HepG2 (cell line): ENCODE data around the gene CACNA1I. TPM values are rescaled to one million over a fixed set of nuclear protein-coding genes. Genes with fewer than 3 reads are reported as not detected.

Experiments
- BHLHE40 ChIP-seq: IDR thresholded peaks from 2 replicates; pipeline ENCODE4 v1.6.1; 2011; ENCODE audit warnings: low read length, improper control_type of control experiment
- EEA1 ChIP-seq: sonication (generic); formaldehyde crosslinking; IDR thresholded peaks from 2 replicates; pipeline ENCODE4 v1.5.1; 2020; ENCODE audit warnings: mild to moderate bottlenecking, missing genetic modification reagents, borderline replicate concordance
- IRF9 ChIP-seq: sonication (generic); formaldehyde crosslinking; IDR thresholded peaks from 2 replicates; pipeline ENCODE4 v1.8.0; 2022; ENCODE audit warnings: missing genetic modification reagents, mild to moderate bottlenecking, borderline replicate concordance
- MBNL3 ChIP-seq: fragments of 250-450 bp; sonication (Bioruptor Pico); conservative IDR thresholded peaks from 2 replicates; pipeline ENCODE4 v1.8.0; 2022; ENCODE audit warnings: mild to moderate bottlenecking, inconsistent platforms
- NR2F6 ChIP-seq, 2 experiments: IDR thresholded peaks; 2 replicates each; pipeline ENCODE4 v1.6.1; 2016; ENCODE audit warnings: antibody characterized with exemption in 1 of 2, mild to moderate bottlenecking in 1 of 2
- POGK ChIP-seq: sonication (generic); formaldehyde crosslinking; conservative IDR thresholded peaks from 2 replicates; pipeline ENCODE4 v1.8.0; 2022; ENCODE audit warnings: mild to moderate bottlenecking, moderate library complexity, missing genetic modification reagents
- POLR2A ChIP-seq, 2 experiments: IDR thresholded peaks; 2 replicates each; pipeline ENCODE4 v1.6.1; 2011; ENCODE audit warnings: low read depth in 2 of 2, low read length in 2 of 2, mild to moderate bottlenecking in 1 of 2, moderate library complexity in 1 of 2; ENCODE audit not compliant: insufficient read depth in 1 of 2
- SCMH1 ChIP-seq: sonication (generic); formaldehyde crosslinking; IDR thresholded peaks from 2 replicates; pipeline ENCODE4 v1.9.0; 2021; ENCODE audit warnings: missing genetic modification reagents, mild to moderate bottlenecking, borderline replicate concordance
- SIN3A ChIP-seq: IDR thresholded peaks from 2 replicates; pipeline ENCODE4 v1.6.1; 2011; ENCODE audit warnings: low read depth, mild to moderate bottlenecking, control low read depth, low read length, borderline replicate concordance
- SNAI1 ChIP-seq: sonication (generic); formaldehyde crosslinking; IDR thresholded peaks from 2 replicates; pipeline ENCODE4 v1.5.0; 2020; ENCODE audit warnings: mild to moderate bottlenecking, missing genetic modification reagents, borderline replicate concordance
- SRY ChIP-seq: sonication (generic); formaldehyde crosslinking; IDR thresholded peaks from 2 replicates; pipeline ENCODE4 v1.8.0; 2022; ENCODE audit warnings: mild to moderate bottlenecking, missing genetic modification reagents
- TCF7 ChIP-seq: sonication (generic); IDR thresholded peaks from 2 replicates; pipeline ENCODE4 v1.6.1; 2016; ENCODE audit warnings: antibody characterized with exemption, low read depth
- THAP8 ChIP-seq: sonication (generic); formaldehyde crosslinking; IDR thresholded peaks from 2 replicates; pipeline ENCODE4 v1.5.1; 2020; ENCODE audit warnings: missing genetic modification reagents, mild to moderate bottlenecking, borderline replicate concordance
- WIZ ChIP-seq: sonication (generic); formaldehyde crosslinking; IDR thresholded peaks from 2 replicates; pipeline ENCODE4 v1.5.1; 2020; ENCODE audit warnings: mild to moderate bottlenecking, missing genetic modification reagents
- ZBTB38 ChIP-seq: sonication (generic); formaldehyde crosslinking; IDR thresholded peaks from 2 replicates; pipeline ENCODE4 v1.5.1; 2020; ENCODE audit warnings: mild to moderate bottlenecking, missing genetic modification reagents
- ZFP91 ChIP-seq: sonication (generic); formaldehyde crosslinking; IDR thresholded peaks from 2 replicates; pipeline ENCODE4 v1.9.0; 2022; ENCODE audit warnings: missing genetic modification reagents, mild to moderate bottlenecking, borderline replicate concordance
- ZFYVE20 ChIP-seq: sonication (generic); formaldehyde crosslinking; IDR thresholded peaks from 2 replicates; pipeline ENCODE4 v1.8.0; 2023; ENCODE audit warnings: low read depth, mild to moderate bottlenecking, moderate library complexity, missing genetic modification reagents, borderline replicate concordance
- ZNF263 ChIP-seq: sonication (generic); formaldehyde crosslinking; IDR thresholded peaks from 2 replicates; pipeline ENCODE4 v1.4.0; 2020; ENCODE audit warnings: missing genetic modification reagents
- ZNF430 ChIP-seq: sonication (generic); formaldehyde crosslinking; IDR thresholded peaks from 2 replicates; pipeline ENCODE4 v1.9.0; 2021; ENCODE audit warnings: mild to moderate bottlenecking, missing genetic modification reagents
- ZNF605 ChIP-seq: sonication (generic); formaldehyde crosslinking; IDR thresholded peaks from 2 replicates; pipeline ENCODE4 v1.8.0; 2022; ENCODE audit warnings: mild to moderate bottlenecking, missing genetic modification reagents
- ZNF773 ChIP-seq: sonication (generic); formaldehyde crosslinking; IDR thresholded peaks from 2 replicates; pipeline ENCODE4 v1.4.0; 2020; ENCODE audit warnings: missing genetic modification reagents, borderline replicate concordance
- polyA plus RNA-seq, 8 experiments: library from polyadenylated mRNA; depleted of rRNA in 3 of 8; stranded (reverse) in 7 of 8; unstranded in 1 of 8; fragments of >200 nt; fragmentation: Illumina TruSeq in 4 of 8; extraction: Trizol in 4 of 8; gene quantifications; 2 replicates each; pipeline versions ENCODE4 v1.2.1 to v1.2.3, GENCODE V29; 2011 to 2016; ENCODE audit warnings: low read depth in 4 of 8, missing spikeins in 1 of 8, mixed read lengths in 1 of 8; ENCODE audit not compliant: insufficient read depth in 1 of 8
- total RNA-seq, 5 experiments: library from RNA; depleted of rRNA; stranded (reverse); fragments of >200 nt; fragmentation: Illumina TruSeq; extraction: Trizol; gene quantifications; 2 replicates each; pipeline ENCODE4 v1.2.3, GENCODE V29; 2016; ENCODE audit warnings: low read depth in 1 of 5

CACNA1I gene
- total and polyA plus RNA-seq, 2 of the 13 experiments (the other 11 are each of a cell fraction or from before 2014, with no cell fraction given) = not detected

GRCh38 chr22:39524089-39524752 lies 46.3 kb upstream of the CACNA1I start (continued):
- TF ChIP-seq ZBTB38 (CRISPR knock-in tag) (no peak), MBNL3 (no peak), ZNF263 (CRISPR knock-in tag) (peak; percentile 97), NR2F6 (IDR thresholded peaks at IDR 0.05) (no peak), NR2F6 (CRISPR knock-in tag; IDR thresholded peaks at IDR 0.05) (0 out of 2 replicates have a peak, but pooled peaks have one; percentile 37), SRY (CRISPR knock-in tag) (peak; percentile 32; the same call in 1 of the 2 replicates), IRF9 (CRISPR knock-in tag) (0 out of 2 replicates have a peak, but pooled peaks have one; percentile 19), ZNF430 (CRISPR knock-in tag) (no peak), ZFYVE20 (CRISPR knock-in tag) (no peak), SCMH1 (CRISPR knock-in tag) (no peak), BHLHE40 (no peak), TCF7 (no peak), POLR2A (IDR thresholded peaks at IDR 0.05; ENCODE audit: insufficient read depth in 1 of 2, low read depth in 2 of 2, low read length in 2 of 2) (peak; percentile 44 to 74; a peak in 3 of 4 replicates), WIZ (CRISPR knock-in tag) (no peak), ZFP91 (0 out of 2 replicates have a peak, but pooled peaks have one; percentile 13), EEA1 (CRISPR knock-in tag) (0 out of 2 replicates have a peak, but pooled peaks have one; percentile 36), SNAI1 (CRISPR knock-in tag) (no peak), POGK (peak; percentile 40; the same call in 1 of the 2 replicates), THAP8 (no peak), ZNF773 (CRISPR knock-in tag) (no peak), ZNF605 (CRISPR knock-in tag) (0 out of 2 replicates have a peak, but pooled peaks have one; percentile 25), SIN3A (no peak)
